H1 (cell line): Measurements from ENCODE around the gene ABCB10. TPM values are rescaled to one million over a fixed set of nuclear protein-coding genes. Genes with fewer than 3 reads are reported as not detected.

Source experiments
- CTCF ChIA-PET: fragments of 300-600 bp; sonication (Branson Sonifier 250); formaldehyde crosslinking; loops from one replicate; lab custom pipeline; 2021; ENCODE audit not compliant: partially characterized antibody; lab: Charles Lee
- POLR2A ChIA-PET: fragments of 300-600 bp; sonication (Branson Sonifier 250); formaldehyde crosslinking; loops from one replicate; lab custom pipeline; 2021; ENCODE audit warnings: inconsistent platforms; ENCODE audit not compliant: partially characterized antibody; lab: Charles Lee
- DNase-seq, 2 experiments: peaks; one replicate each; pipeline versions ENCODE4 v3.0.0 to v3.0.0-alpha.2; 2010 to 2022; ENCODE audit warnings: low spot score in 2 of 2, low read depth in 1 of 2, mixed read lengths in 1 of 2
- FAIRE-seq: peaks from 2 replicates; lab custom pipeline; 2011; peaks lifted over from hg19 to GRCh38; lab: Jason Lieb, UNC
- H2AFZ ChIP-seq: 2 replicates; pipeline ENCODE4 v1.8.1; 2012; ENCODE audit warnings: low read length, inconsistent platforms
- H2AK5ac ChIP-seq: 2 replicates; pipeline ENCODE4 v1.6.1; 2013; ENCODE audit warnings: low read depth, low read length
- H2BK120ac ChIP-seq: replicated peaks from 2 replicates; pipeline ENCODE3; 2013; ENCODE audit warnings: low read depth, low read length, inconsistent platforms
- H2BK12ac ChIP-seq: 2 replicates; pipeline ENCODE4 v1.6.1; 2013; ENCODE audit warnings: low read depth, low read length
- H2BK15ac ChIP-seq: 2 replicates; pipeline ENCODE4 v1.6.1; 2013; ENCODE audit warnings: low read length
- H2BK20ac ChIP-seq: 2 replicates; pipeline ENCODE4 v1.6.1; 2013; ENCODE audit warnings: low read length
- H2BK5ac ChIP-seq: 2 replicates; pipeline ENCODE4 v1.6.1; 2013; ENCODE audit warnings: low read depth, low read length
- H3K14ac ChIP-seq: 2 replicates; pipeline ENCODE4 v1.6.1; 2013; ENCODE audit warnings: inconsistent platforms; ENCODE audit not compliant: insufficient read length
- H3K18ac ChIP-seq: 2 replicates; pipeline ENCODE4 v1.6.1; 2013; ENCODE audit warnings: low read length; ENCODE audit errors: extremely low read depth
- H3K23ac ChIP-seq: 2 replicates; pipeline ENCODE4 v1.6.1; 2013; ENCODE audit warnings: inconsistent platforms; ENCODE audit not compliant: insufficient read length
- H3K23me2 ChIP-seq: 2 replicates; pipeline ENCODE4 v1.6.1; 2013; ENCODE audit warnings: low read depth, low read length
- H3K27ac ChIP-seq: 2 replicates; pipeline ENCODE4 v1.6.1; 2011; ENCODE audit warnings: low read depth, low read length, inconsistent platforms
- H3K27me3 ChIP-seq, 4 experiments: replicated peaks in 1 of 4; 1 replicate in 1 of 4; 2 replicates in 3 of 4; pipeline versions ENCODE4 v1.6.1 to v1.8.1; 2011 to 2013; ENCODE audit warnings: low read length in 3 of 4, mild to moderate bottlenecking in 3 of 4, inconsistent platforms in 2 of 4, mixed read lengths in 2 of 4, moderate library complexity in 1 of 4; ENCODE audit not compliant: control insufficient read depth in 3 of 4, insufficient read depth in 3 of 4; ENCODE audit errors: extremely low read depth in 1 of 4
- H3K36me3 ChIP-seq, 4 experiments: 2 replicates each; pipeline versions ENCODE4 v1.6.1 to v1.8.1; 2011 to 2013; ENCODE audit warnings: mild to moderate bottlenecking in 4 of 4, low read length in 3 of 4, moderate library complexity in 2 of 4, control low read depth in 1 of 4, inconsistent platforms in 1 of 4; ENCODE audit not compliant: insufficient read depth in 4 of 4, control insufficient read depth in 2 of 4
- H3K4ac ChIP-seq: replicated peaks from 2 replicates; pipeline ENCODE3; 2013; ENCODE audit warnings: low read length, low read depth, mixed read lengths, inconsistent platforms; ENCODE audit not compliant: insufficient read length
- H3K4me1 ChIP-seq, 4 experiments: replicated peaks in 1 of 4; 1 replicate in 1 of 4; 2 replicates in 3 of 4; pipeline versions ENCODE4 v1.6.1 to v1.8.1; 2011 to 2013; ENCODE audit warnings: low read length in 3 of 4, inconsistent platforms in 2 of 4, mixed read lengths in 1 of 4; ENCODE audit not compliant: insufficient read depth in 4 of 4, control insufficient read depth in 3 of 4
- H3K4me2 ChIP-seq, 2 experiments: 2 replicates each; pipeline versions ENCODE4 v1.6.1 to v1.8.1; 2011 to 2013; ENCODE audit warnings: low read depth in 2 of 2, low read length in 2 of 2, control low read depth in 1 of 2, inconsistent platforms in 1 of 2, mild to moderate bottlenecking in 1 of 2; ENCODE audit not compliant: insufficient read depth in 1 of 2
- H3K4me3 ChIP-seq, 4 experiments: fragments of 200-600, 300-600 bp in 1 of 4; sonication (generic), shearing (Covaris generic), sonication (Bioruptor Twin) in 1 of 4; 2 replicates each; pipeline versions ENCODE4 v1.5.1 to v1.8.1; 2011 to 2016; ENCODE audit warnings: low read length in 4 of 4, low read depth in 3 of 4, control low read depth in 2 of 4, inconsistent platforms in 2 of 4, mild to moderate bottlenecking in 2 of 4, mixed read lengths in 1 of 4, moderate library complexity in 1 of 4; ENCODE audit not compliant: insufficient read depth in 2 of 4; ENCODE audit errors: extremely low read depth in 1 of 4
- H3K56ac ChIP-seq: replicated peaks from 2 replicates; pipeline ENCODE3; 2013; ENCODE audit warnings: low read depth, mild to moderate bottlenecking, mixed read lengths, low read length, inconsistent platforms; ENCODE audit not compliant: insufficient read length
- H3K79me1 ChIP-seq: 2 replicates; pipeline ENCODE4 v1.6.1; 2013; ENCODE audit warnings: low read depth, low read length, control low read depth
- H3K79me2 ChIP-seq, 2 experiments: 2 replicates each; pipeline versions ENCODE4 v1.6.1 to v1.8.1; 2012 to 2013; ENCODE audit warnings: low read length in 2 of 2, mild to moderate bottlenecking in 2 of 2, inconsistent platforms in 1 of 2; ENCODE audit not compliant: insufficient read depth in 2 of 2, control insufficient read depth in 1 of 2
- H3K9ac ChIP-seq, 4 experiments: replicated peaks in 1 of 4; 1 replicate in 1 of 4; 2 replicates in 3 of 4; pipeline versions ENCODE4 v1.6.1 to v1.8.1; 2011 to 2013; ENCODE audit warnings: low read depth in 3 of 4, low read length in 3 of 4, control low read depth in 2 of 4, mild to moderate bottlenecking in 2 of 4, moderate library complexity in 2 of 4, inconsistent platforms in 1 of 4; ENCODE audit errors: extremely low read depth in 1 of 4
- H3K9me3 ChIP-seq, 2 experiments: 2 replicates each; pipeline versions ENCODE4 v1.6.1 to v1.8.1; 2012 to 2013; ENCODE audit warnings: mild to moderate bottlenecking in 2 of 2, moderate library complexity in 2 of 2, control low read depth in 1 of 2, inconsistent platforms in 1 of 2, low read depth in 1 of 2, low read length in 1 of 2, mixed read lengths in 1 of 2; ENCODE audit not compliant: insufficient read depth in 2 of 2
- H4K20me1 ChIP-seq, 2 experiments: replicated peaks in 1 of 2; 2 replicates each; pipeline versions ENCODE3 to v1.8.1; 2011 to 2013; ENCODE audit warnings: inconsistent platforms in 2 of 2, low read length in 2 of 2, mild to moderate bottlenecking in 1 of 2; ENCODE audit not compliant: insufficient read depth in 2 of 2, control insufficient read depth in 1 of 2
- H4K5ac ChIP-seq: 2 replicates; pipeline ENCODE4 v1.6.1; 2013; ENCODE audit warnings: low read length, low read depth, mixed read lengths, inconsistent platforms; ENCODE audit not compliant: insufficient read length
- H4K8ac ChIP-seq: 2 replicates; pipeline ENCODE4 v1.8.0; 2013; ENCODE audit warnings: mild to moderate bottlenecking, moderate library complexity, low read length, inconsistent platforms; ENCODE audit not compliant: insufficient read depth; ENCODE audit errors: extremely low read depth
- H4K91ac ChIP-seq: replicated peaks from 2 replicates; pipeline ENCODE3; 2013; ENCODE audit warnings: low read length, mixed read lengths, inconsistent platforms; ENCODE audit not compliant: insufficient read length
- CREB1 ChIP-seq: IDR thresholded peaks from 2 replicates; pipeline ENCODE4 v1.6.1; 2012; ENCODE audit warnings: inconsistent platforms
- RAD21 ChIP-seq, 2 experiments: IDR thresholded peaks in 1 of 2; conservative IDR thresholded peaks in 1 of 2; 2 replicates each; pipeline ENCODE4 v1.6.1; 2011; ENCODE audit warnings: low read depth in 2 of 2, low read length in 2 of 2, improper control_type of control experiment in 1 of 2, inconsistent platforms in 1 of 2, mild to moderate bottlenecking in 1 of 2, moderate library complexity in 1 of 2
- SUZ12 ChIP-seq: fragments of 200-600 bp; sonication (generic); IDR thresholded peaks from 2 replicates; pipeline ENCODE4 v1.6.1; 2012; ENCODE audit warnings: mild to moderate bottlenecking, inconsistent platforms, low read length, moderate library complexity, mixed read lengths
- TCF12 ChIP-seq: IDR thresholded peaks from 2 replicates; pipeline ENCODE4 v1.6.1; 2011; ENCODE audit warnings: low read depth, mild to moderate bottlenecking, low read length
- WGBS, 2 experiments: shearing (Covaris generic) in 1 of 2; methylation state at CpG; one replicate each; pipeline versions ENCODE4 v1.1.6 to v1.1.7; 2013 to 2015; ENCODE audit warnings: low lambda C conversion rate in 2 of 2, mixed read lengths in 2 of 2, inconsistent platforms in 1 of 2, low coverage in 1 of 2, missing lambda C conversion rate in 1 of 2; ENCODE audit not compliant: insufficient replicate concordance in 2 of 2, insufficient coverage in 1 of 2, insufficient read length in 1 of 2; ENCODE audit errors: extremely low coverage in 1 of 2, missing lambda C conversion rate in 1 of 2; 5-methylcytosine and 5-hydroxymethylcytosine counted together
- polyA plus RNA-seq, 7 experiments: library from polyadenylated mRNA; depleted of rRNA in 3 of 7; stranded (reverse) in 5 of 7; unstranded in 2 of 7; fragments of >200 nt in 5 of 7; fragments of 200-250 nt in 2 of 7; gene quantifications; 1 replicate in 5 of 7; 2 replicates in 1 of 7; 4 replicates in 1 of 7; pipeline versions ENCODE4 v1.2.1 to v1.2.3, GENCODE V29; 2011 to 2013; ENCODE audit warnings: missing spikeins in 2 of 7, mixed read lengths in 2 of 7
- total RNA-seq: library from RNA; stranded (reverse); fragmentation: NEBNext Ultra II Directional; extraction: Animal tissue kit (Norgen Biotek cat#: 25700); gene quantifications from 2 replicates; pipeline ENCODE4 v1.2.1, GENCODE V29; 2021

Gene ABCB10
- total and polyA plus RNA-seq, 2 of the 8 experiments (the other 6 are each of a cell fraction or from before 2014, with no cell fraction given) = 3.6 to 11.9 TPM

DNA sequence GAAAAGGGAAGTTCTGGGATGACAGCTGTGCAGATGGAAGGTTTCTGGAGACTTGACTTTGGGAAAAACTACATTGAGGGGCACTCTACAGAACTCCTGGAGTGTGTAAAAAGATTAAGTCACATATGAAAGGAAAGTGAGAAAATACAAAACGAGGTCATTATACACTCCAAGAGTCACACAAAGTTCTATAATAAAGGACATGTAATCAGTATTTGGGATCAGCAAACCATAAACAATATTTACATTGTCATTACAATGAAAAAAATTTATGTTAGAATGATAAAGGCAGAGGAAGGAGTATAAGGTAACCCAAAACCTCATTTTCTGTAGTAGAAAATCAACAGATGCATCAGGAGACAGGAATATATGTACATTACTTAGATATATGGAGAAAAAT, 73.2 kb downstream of the ABCB10 start:
- Histone ChIP-seq H3K4me1 (no peaks in the 10 kb centered on the region), H4K91ac (no peak overlapping the region), H2BK5ac (no peak overlapping the region), H3K56ac (no peak overlapping the region), H2BK15ac (no peak overlapping the region), H3K27me3 (no peaks in the 10 kb centered on the region), H3K4me3 (no peak overlapping the region), H2BK12ac (no peak overlapping the region), H3K79me1 (no peaks in the 10 kb centered on the region), H2AK5ac (no peak overlapping the region), H2BK120ac (no peak overlapping the region), H4K8ac (no peak overlapping the region), H4K20me1 (peaks cover 0 to 1% of the 10 kb centered on the region in 2 experiments), H3K27ac (no peak overlapping the region), H3K79me2 (no peaks in the 10 kb centered on the region), H4K5ac (no peak overlapping the region), H3K9ac (no peak overlapping the region), H3K36me3 (peaks cover 3 to 67% (median 31%) of the 10 kb centered on the region in 4 experiments), H2BK20ac (no peak overlapping the region), H3K4ac (no peak overlapping the region), H3K23ac (no peak overlapping the region), H3K4me2 (no peak overlapping the region), H3K14ac (no peak overlapping the region), H3K18ac (no peak overlapping the region), H3K9me3 (no peaks in the 10 kb centered on the region), H2AFZ (no peak overlapping the region), H3K23me2 (no peaks in the 10 kb centered on the region)
- ChIA-PET POLR2A (no interaction called here), CTCF (interaction anchor here (6.6 kb wide), 1 partner anchor 229 kb away, joined by 69 read pairs; no protein-coding TSS in a partner anchor)
- WGBS, 2 experiments = 79% methylated on average over 1 of the region's 1 CpG; no CpG with 5 or more reads in 1 of the 2 experiments
- DNase-seq (no peak), FAIRE-seq (no peak)
- TF ChIP-seq RAD21 (IDR thresholded peaks at IDR 0.05 in 1 of 2, conservative IDR thresholded peaks at IDR 0.05 in 1 of 2; ENCODE audit: low read depth in 2 of 2, low read length in 2 of 2) (no peak), CREB1 (no peak), TCF12 (no peak), SUZ12 (no peak)
